Liver (tissue), 9 donors: Measurements from ENCODE around the gene ATXN1. TPM values are rescaled to one million over a fixed set of nuclear protein-coding genes. Genes with fewer than 3 reads are reported as not detected.
A peak's percentile ranks its signal among the peaks of the same experiment; 100 is the strongest.

Source experiments
- DNase-seq: peaks from one replicate; pipeline ENCODE4 v3.0.0-alpha.2; 2017; ENCODE audit warnings: low spot score
- H3K27ac ChIP-seq, 2 donors: one replicate each; pipeline ENCODE4 v1.7.0; 2013; ENCODE audit warnings: inconsistent platforms in 2 of 2, low read length in 2 of 2, control low read depth in 1 of 2, low read depth in 1 of 2, mild to moderate bottlenecking in 1 of 2
- H3K27me3 ChIP-seq, 4 donors: one replicate each; pipeline versions ENCODE4 v1.6.1 to v1.7.0; 2013; ENCODE audit warnings: low read length in 3 of 4, inconsistent platforms in 1 of 4, mild to moderate bottlenecking in 1 of 4, moderate library complexity in 1 of 4; ENCODE audit not compliant: control insufficient read depth in 4 of 4, insufficient read depth in 4 of 4
- H3K36me3 ChIP-seq, 4 donors: one replicate each; pipeline versions ENCODE4 v1.6.1 to v1.7.0; 2013; ENCODE audit warnings: low read length in 3 of 4, mild to moderate bottlenecking in 3 of 4, low read depth in 1 of 4, moderate library complexity in 1 of 4; ENCODE audit not compliant: control insufficient read depth in 4 of 4, insufficient read depth in 3 of 4
- H3K4me1 ChIP-seq, 4 donors: one replicate each; pipeline versions ENCODE4 v1.6.1 to v1.7.0; 2013; ENCODE audit warnings: low read length in 3 of 4, mild to moderate bottlenecking in 3 of 4, moderate library complexity in 1 of 4; ENCODE audit not compliant: control insufficient read depth in 4 of 4, insufficient read depth in 4 of 4
- H3K4me3 ChIP-seq, 3 donors: one replicate each; pipeline versions ENCODE4 v1.6.1 to v1.7.0; 2013; ENCODE audit warnings: low read length in 3 of 3, control low read depth in 1 of 3, low read depth in 1 of 3, mild to moderate bottlenecking in 1 of 3
- H3K9ac ChIP-seq, 2 donors: one replicate each; pipeline ENCODE4 v1.7.0; 2013; ENCODE audit warnings: low read length in 2 of 2, mild to moderate bottlenecking in 2 of 2, moderate library complexity in 2 of 2, control low read depth in 1 of 2, low read depth in 1 of 2
- H3K9me3 ChIP-seq, 4 donors: one replicate each; pipeline versions ENCODE4 v1.6.1 to v1.7.0; 2013; ENCODE audit warnings: low read length in 3 of 4; ENCODE audit not compliant: control insufficient read depth in 4 of 4
- CTCF ChIP-seq: fragments of 150-350 bp; IDR thresholded peaks from 2 replicates; pipeline ENCODE4 v1.5.1; 2017; ENCODE audit warnings: improper control_type of control experiment, low read depth, low read length; ENCODE audit not compliant: missing input control
- EGR1 ChIP-seq, 2 donors: IDR thresholded peaks; 2 replicates each; pipeline ENCODE4 v1.6.1; 2016 to 2018; ENCODE audit warnings: antibody characterized with exemption in 2 of 2, low read depth in 2 of 2
- FOXA2 ChIP-seq: IDR thresholded peaks from 2 replicates; pipeline ENCODE4 v1.6.1; 2016; ENCODE audit warnings: antibody characterized with exemption
- JUND ChIP-seq, 2 donors: IDR thresholded peaks; 2 replicates each; pipeline ENCODE4 v1.6.1; 2016; ENCODE audit warnings: antibody characterized with exemption in 2 of 2
- RAD21 ChIP-seq, 2 donors: IDR thresholded peaks; 2 replicates each; pipeline ENCODE4 v1.6.1; 2016; ENCODE audit warnings: antibody characterized with exemption in 2 of 2, mild to moderate bottlenecking in 2 of 2
- YY1 ChIP-seq: IDR thresholded peaks from 2 replicates; pipeline ENCODE4 v1.6.1; 2016; ENCODE audit warnings: antibody characterized with exemption, mild to moderate bottlenecking
- WGBS: extraction: QIAGEN DNeasy Blood & Tissue Kit; methylation state at CpG from one replicate; pipeline ENCODE4 v1.1.7; 2013; 5-methylcytosine and 5-hydroxymethylcytosine counted together
- polyA plus RNA-seq, 2 donors: library from polyadenylated mRNA; stranded (reverse) in 1 of 2; unstranded in 1 of 2; fragments of 200-250 nt in 1 of 2; fragments of >200 nt in 1 of 2; fragmentation: Nextera tagmentation in 1 of 2; extraction: Ambion mirVana in 1 of 2; gene quantifications; one replicate each; pipeline versions ENCODE4 v1.2.1 to v1.2.3, GENCODE V29; 2013 to 2015
- total RNA-seq, 2 donors: library from RNA; depleted of rRNA; stranded (reverse); fragments of >200 nt; gene quantifications; one replicate each; pipeline ENCODE4 v1.2.3, GENCODE V29; 2014
- TF ChIP-seq, protein P1 (sequence below): IDR thresholded peaks from 2 replicates; pipeline ENCODE4 v1.6.1; 2016; ENCODE audit warnings: antibody characterized with exemption
- TF ChIP-seq, protein P2 (sequence below): IDR thresholded peaks from 2 replicates; pipeline ENCODE4 v1.6.1; 2016; ENCODE audit warnings: antibody characterized with exemption, mild to moderate bottlenecking
- donor health status: healthy.
- donor health status: healthy.
- donor health status: healthy.
- donor health status: healthy.
- donor health status: healthy.

The ATXN1 gene
- total and polyA plus RNA-seq, 4 donors: 4.3 to 29.7 (median 8.2) TPM

DNA sequence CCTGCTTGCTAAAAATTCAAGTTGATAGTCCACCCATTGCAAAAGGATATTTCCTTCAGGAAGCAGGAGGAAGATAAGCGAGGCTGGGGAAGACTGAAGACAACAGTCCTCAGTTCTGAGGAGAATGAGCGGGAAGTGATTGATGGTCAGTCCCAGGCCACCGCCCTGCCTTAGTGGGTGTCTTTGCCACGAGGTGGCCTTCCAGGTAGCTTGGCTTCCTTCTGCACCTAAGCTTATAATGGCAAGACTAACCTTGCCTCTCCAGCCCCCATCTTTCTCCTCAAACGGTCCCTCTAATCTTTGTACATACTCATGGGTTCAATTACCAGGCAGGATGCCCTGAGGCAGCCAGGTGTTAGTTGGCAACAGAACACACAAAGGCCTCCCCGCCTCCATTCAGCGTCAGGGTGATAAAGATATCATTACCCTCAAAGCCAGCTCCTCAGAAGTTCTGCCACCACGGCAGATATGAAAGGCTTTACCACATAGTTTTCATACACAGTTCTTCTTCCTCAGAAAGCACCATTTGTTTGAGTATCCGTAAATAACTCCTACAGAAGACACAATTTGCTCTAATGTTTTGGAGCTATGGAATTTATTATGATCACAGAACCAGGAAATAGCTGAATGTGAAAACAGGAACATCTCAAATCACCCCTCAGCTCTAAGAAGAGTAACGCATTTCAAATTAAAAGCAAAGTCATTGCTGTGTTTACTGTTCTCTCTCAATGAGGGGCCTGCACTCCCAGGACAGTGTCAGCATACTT lies 249.4 kb downstream of the ATXN1 start:
- Histone ChIP-seq H3K9me3 (no peaks in the 10 kb centered on the region), H3K4me1 (no peaks in the 10 kb centered on the region), H3K27ac (no peak overlapping the region), H3K9ac (no peak overlapping the region), H3K4me3 (no peak overlapping the region), H3K27me3 (no peaks in the 10 kb centered on the region), H3K36me3 (peaks cover 0 to 2% (median under 1%) of the 10 kb centered on the region in 4 donors)
- 66% methylated on average over 10 of the region's 10 CpGs for WGBS
- TF ChIP-seq JUND (IDR thresholded peaks at IDR 0.05) (no peak), CTCF (no peak), FOXA2 (no peak), YY1 (no peak), RAD21 (IDR thresholded peaks at IDR 0.05) (no peak)
- TF ChIP-seq, protein P1, sequence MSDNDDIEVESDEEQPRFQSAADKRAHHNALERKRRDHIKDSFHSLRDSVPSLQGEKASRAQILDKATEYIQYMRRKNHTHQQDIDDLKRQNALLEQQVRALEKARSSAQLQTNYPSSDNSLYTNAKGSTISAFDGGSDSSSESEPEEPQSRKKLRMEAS: no peak
- TF ChIP-seq, protein P2, sequence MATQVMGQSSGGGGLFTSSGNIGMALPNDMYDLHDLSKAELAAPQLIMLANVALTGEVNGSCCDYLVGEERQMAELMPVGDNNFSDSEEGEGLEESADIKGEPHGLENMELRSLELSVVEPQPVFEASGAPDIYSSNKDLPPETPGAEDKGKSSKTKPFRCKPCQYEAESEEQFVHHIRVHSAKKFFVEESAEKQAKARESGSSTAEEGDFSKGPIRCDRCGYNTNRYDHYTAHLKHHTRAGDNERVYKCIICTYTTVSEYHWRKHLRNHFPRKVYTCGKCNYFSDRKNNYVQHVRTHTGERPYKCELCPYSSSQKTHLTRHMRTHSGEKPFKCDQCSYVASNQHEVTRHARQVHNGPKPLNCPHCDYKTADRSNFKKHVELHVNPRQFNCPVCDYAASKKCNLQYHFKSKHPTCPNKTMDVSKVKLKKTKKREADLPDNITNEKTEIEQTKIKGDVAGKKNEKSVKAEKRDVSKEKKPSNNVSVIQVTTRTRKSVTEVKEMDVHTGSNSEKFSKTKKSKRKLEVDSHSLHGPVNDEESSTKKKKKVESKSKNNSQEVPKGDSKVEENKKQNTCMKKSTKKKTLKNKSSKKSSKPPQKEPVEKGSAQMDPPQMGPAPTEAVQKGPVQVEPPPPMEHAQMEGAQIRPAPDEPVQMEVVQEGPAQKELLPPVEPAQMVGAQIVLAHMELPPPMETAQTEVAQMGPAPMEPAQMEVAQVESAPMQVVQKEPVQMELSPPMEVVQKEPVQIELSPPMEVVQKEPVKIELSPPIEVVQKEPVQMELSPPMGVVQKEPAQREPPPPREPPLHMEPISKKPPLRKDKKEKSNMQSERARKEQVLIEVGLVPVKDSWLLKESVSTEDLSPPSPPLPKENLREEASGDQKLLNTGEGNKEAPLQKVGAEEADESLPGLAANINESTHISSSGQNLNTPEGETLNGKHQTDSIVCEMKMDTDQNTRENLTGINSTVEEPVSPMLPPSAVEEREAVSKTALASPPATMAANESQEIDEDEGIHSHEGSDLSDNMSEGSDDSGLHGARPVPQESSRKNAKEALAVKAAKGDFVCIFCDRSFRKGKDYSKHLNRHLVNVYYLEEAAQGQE: no peak
- no peak for DNase-seq

- peaks cover 0 to 2% (median under 1%) of the 10 kb centered on the region in 4 donors for H3K36me3 ChIP-seq
- H3K4me1 ChIP-seq: no peaks in the 10 kb centered on the region
- no peaks in the 10 kb centered on the region for H3K9me3 ChIP-seq
- WGBS: 61% methylated on average over 4 of the region's 4 CpGs
- no peak overlapping the region for H3K9ac ChIP-seq
- no peak overlapping the region for H3K4me3 ChIP-seq
- H3K27ac ChIP-seq: no peak overlapping the region
- TF ChIP-seq EGR1 (IDR thresholded peaks at IDR 0.05; ENCODE audit: low read depth in 2 of 2) (no peak), CTCF (peak; percentile 61), RAD21 (IDR thresholded peaks at IDR 0.05) (peak; percentile 82 to 89)
- DNase-seq: no peak
- no peaks in the 10 kb centered on the region for H3K27me3 ChIP-seq
Observed at GRCh38 chr6:16511040-16511660, 250.1 kb downstream of the ATXN1 start.
